Central memory CD4-positive, alpha-beta T cell (primary cell): ENCODE measurements around the gene CCDC85C.

Experiments used
- DNase-seq: peaks from one replicate; pipeline ENCODE4 v3.0.0; 2022

Gene CCDC85C

GRCh38 chr14:99552572-99553216 lies 51.3 kb downstream of the CCDC85C start:
- DNase-seq: no peak

GRCh38 chr14:99552021-99552553 lies 51.9 kb downstream of the CCDC85C start:
- DNase-seq: no peak

GRCh38 chr14:99551034-99551922 lies 52.7 kb downstream of the CCDC85C start:
- no peak for DNase-seq

- DNase-seq: no peak
Measured at GRCh38 chr14:99550387-99550992, 53.5 kb downstream of the CCDC85C start.

GRCh38 chr14:99549684-99550083 lies 54.3 kb downstream of the CCDC85C start:
- DNase-seq: no peak

- no peak for DNase-seq
Measured at GRCh38 chr14:99548871-99549515, 55.0 kb downstream of the CCDC85C start.

GRCh38 chr14:99548255-99548654 lies 55.8 kb downstream of the CCDC85C start:
- no peak for DNase-seq

GRCh38 chr14:99546234-99546879 lies 57.6 kb downstream of the CCDC85C start:
- DNase-seq: no peak

GRCh38 chr14:99545586-99545985 lies 58.4 kb downstream of the CCDC85C start:
- no peak for DNase-seq

- DNase-seq: no peak
Measured at GRCh38 chr14:99544991-99545390, 59.0 kb downstream of the CCDC85C start.

- no peak for DNase-seq
Measured at GRCh38 chr14:99543985-99544384, 60.0 kb downstream of the CCDC85C start.

- DNase-seq: no peak
Measured at GRCh38 chr14:99543370-99543769, 60.6 kb downstream of the CCDC85C start.

GRCh38 chr14:99542566-99542965 lies 61.4 kb downstream of the CCDC85C start:
- DNase-seq: no peak

- no peak for DNase-seq
Measured at GRCh38 chr14:99541677-99542470, 62.1 kb downstream of the CCDC85C start.

GRCh38 chr14:99541211-99541610 lies 62.8 kb downstream of the CCDC85C start:
- DNase-seq: no peak

- no peak for DNase-seq
Measured at GRCh38 chr14:99540196-99541032, 63.6 kb downstream of the CCDC85C start.

GRCh38 chr14:99539491-99539890 lies 64.5 kb downstream of the CCDC85C start:
- DNase-seq: no peak

GRCh38 chr14:99538733-99539132 lies 65.3 kb downstream of the CCDC85C start:
- DNase-seq: no peak

- DNase-seq: no peak
Measured at GRCh38 chr14:99538275-99538674, 65.7 kb downstream of the CCDC85C start.

GRCh38 chr14:99537399-99537798 lies 66.6 kb downstream of the CCDC85C start:
- no peak for DNase-seq
